ENCODE measurements around the gene LILRA2. TPM values are rescaled to one million over a fixed set of nuclear protein-coding genes. Genes with fewer than 3 reads are reported as not detected.

The LILRA2 gene
- total RNA-seq, 1 donor from 2014 or later, result not detected

DNA sequence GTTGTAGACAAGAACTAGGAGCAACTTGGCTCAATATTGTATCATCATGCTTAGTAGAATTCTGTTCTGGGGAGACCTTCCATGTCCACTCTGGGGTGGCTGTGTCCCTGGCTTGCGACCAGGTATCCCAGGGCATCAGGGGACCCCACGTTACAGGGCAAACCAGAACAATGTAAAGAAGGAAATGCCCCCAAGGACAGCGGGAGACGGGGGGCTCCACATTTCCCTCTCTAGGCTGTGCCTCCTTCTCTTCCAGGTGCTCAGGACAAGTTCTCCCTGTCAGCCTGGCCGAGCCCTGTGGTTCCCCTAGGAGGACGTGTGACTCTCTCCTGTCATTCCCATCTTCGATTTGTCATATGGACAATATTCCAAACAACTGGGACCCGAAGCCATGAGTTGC, 40.1 kb upstream of the LILRA2 start:
- TF ChIP-seq, protein P1, sequence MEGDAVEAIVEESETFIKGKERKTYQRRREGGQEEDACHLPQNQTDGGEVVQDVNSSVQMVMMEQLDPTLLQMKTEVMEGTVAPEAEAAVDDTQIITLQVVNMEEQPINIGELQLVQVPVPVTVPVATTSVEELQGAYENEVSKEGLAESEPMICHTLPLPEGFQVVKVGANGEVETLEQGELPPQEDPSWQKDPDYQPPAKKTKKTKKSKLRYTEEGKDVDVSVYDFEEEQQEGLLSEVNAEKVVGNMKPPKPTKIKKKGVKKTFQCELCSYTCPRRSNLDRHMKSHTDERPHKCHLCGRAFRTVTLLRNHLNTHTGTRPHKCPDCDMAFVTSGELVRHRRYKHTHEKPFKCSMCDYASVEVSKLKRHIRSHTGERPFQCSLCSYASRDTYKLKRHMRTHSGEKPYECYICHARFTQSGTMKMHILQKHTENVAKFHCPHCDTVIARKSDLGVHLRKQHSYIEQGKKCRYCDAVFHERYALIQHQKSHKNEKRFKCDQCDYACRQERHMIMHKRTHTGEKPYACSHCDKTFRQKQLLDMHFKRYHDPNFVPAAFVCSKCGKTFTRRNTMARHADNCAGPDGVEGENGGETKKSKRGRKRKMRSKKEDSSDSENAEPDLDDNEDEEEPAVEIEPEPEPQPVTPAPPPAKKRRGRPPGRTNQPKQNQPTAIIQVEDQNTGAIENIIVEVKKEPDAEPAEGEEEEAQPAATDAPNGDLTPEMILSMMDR (IDR thresholded peaks at IDR 0.05), result no peak
- intact Hi-C loops (cut with micrococcal nuclease), result no loop called here
- no peaks in the 10 kb centered on the region for H3K9me3 Mint-ChIP-seq
- no peak overlapping the region for H3K4me3 Mint-ChIP-seq
- peaks cover 4% of the 10 kb centered on the region for H3K27me3 Mint-ChIP-seq
- ChIA-PET CTCF (no interaction called here), POLR2A (no interaction called here)
- ATAC-seq (ENCODE audit: low read depth) (no peak), DNase-seq (no peak)
- H3K36me3 Mint-ChIP-seq (ENCODE audit: low read depth), result no peaks in the 10 kb centered on the region
- no peak overlapping the region for H3K27ac Mint-ChIP-seq
- peaks cover 18% of the 10 kb centered on the region for H3K4me1 Mint-ChIP-seq

DNA sequence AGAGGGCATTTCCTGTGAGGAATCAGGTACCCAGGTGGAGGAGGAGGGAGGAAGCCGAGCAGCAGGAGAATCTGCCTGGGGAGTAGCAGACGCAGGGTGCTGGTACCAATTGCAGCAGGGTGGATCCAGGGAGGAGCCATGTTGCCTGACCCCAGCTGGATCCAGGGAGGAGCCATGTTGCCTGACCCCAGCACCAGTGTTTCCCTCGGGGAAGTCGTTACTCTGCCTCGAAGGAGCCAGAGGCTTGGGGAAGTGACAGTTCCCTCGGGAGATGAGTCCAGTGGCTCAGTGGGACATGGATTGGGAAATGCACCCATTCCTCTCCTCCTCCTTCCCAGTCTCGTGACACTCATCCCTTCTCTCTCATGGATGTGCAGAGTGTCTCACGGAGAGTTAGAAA, 39.4 kb upstream of the LILRA2 start:
- CTCF ChIA-PET, result no interaction called here
- H3K27ac Mint-ChIP-seq, result no peak overlapping the region

DNA sequence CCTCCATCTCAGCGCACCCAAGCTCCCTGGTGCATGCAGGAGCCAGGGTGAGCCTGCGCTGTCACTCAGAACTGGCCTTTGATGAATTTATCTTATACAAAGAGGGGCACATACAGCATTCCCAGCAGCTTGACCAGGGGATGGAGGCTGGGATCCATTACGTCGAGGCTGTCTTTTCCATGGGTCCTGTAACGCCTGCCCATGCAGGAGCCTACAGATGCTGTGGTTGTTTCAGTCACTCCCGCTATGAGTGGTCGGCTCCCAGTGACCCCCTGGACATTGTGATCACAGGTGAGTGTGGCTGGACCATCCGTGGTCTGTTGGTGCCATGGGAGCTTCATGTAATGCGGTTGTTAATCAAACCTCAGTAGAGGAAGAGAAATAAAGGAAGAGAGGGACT, 38.0 kb upstream of the LILRA2 start:
- no peaks in the 10 kb centered on the region for H3K36me3 Mint-ChIP-seq (ENCODE audit: low read depth)
- no peak overlapping the region for H3K4me3 Mint-ChIP-seq
- no peak overlapping the region for H3K27ac Mint-ChIP-seq
- TF ChIP-seq, protein P1 (IDR thresholded peaks at IDR 0.05), result no peak
- peaks cover 18% of the 10 kb centered on the region for H3K4me1 Mint-ChIP-seq
- intact Hi-C loops (cut with micrococcal nuclease), result no loop called here
- no peaks in the 10 kb centered on the region for H3K9me3 Mint-ChIP-seq
- no peak for DNase-seq
- ChIA-PET CTCF (no interaction called here), POLR2A (no interaction called here)
- no peak for ATAC-seq (ENCODE audit: low read depth)
- H3K27me3 Mint-ChIP-seq, result peaks cover 4% of the 10 kb centered on the region

More for the DNA sequence above, 39.4 kb upstream of the LILRA2 start:
- H3K4me1 Mint-ChIP-seq, result peaks cover 18% of the 10 kb centered on the region
- POLR2A ChIA-PET, result no interaction called here
- peaks cover 4% of the 10 kb centered on the region for H3K27me3 Mint-ChIP-seq
- ATAC-seq (ENCODE audit: low read depth), result no peak
- intact Hi-C loops (cut with micrococcal nuclease), result no loop called here
- DNase-seq, result no peak
- no peaks in the 10 kb centered on the region for H3K9me3 Mint-ChIP-seq
- TF ChIP-seq, protein P1 (IDR thresholded peaks at IDR 0.05), result no peak
- no peak overlapping the region for H3K4me3 Mint-ChIP-seq
- H3K36me3 Mint-ChIP-seq (ENCODE audit: low read depth), result no peaks in the 10 kb centered on the region

DNA sequence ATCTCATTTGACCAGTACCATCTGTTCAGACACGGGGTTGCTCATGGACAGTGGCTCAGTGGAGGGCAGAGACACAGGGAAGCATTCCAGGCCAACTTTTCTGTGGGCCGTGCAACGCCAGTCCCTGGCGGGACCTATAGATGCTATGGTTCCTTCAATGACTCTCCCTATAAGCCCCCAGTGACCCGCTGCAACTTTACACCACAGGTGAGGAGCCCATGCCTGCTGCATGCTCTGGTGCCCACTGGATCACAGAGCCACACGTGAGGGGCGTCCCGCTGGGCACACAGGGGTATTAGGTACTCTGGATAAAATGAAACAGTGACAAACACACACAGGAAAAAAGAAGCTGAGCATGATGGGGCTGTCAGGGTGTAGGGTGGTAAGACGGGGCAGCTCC, 36.6 kb upstream of the LILRA2 start:
- ChIA-PET CTCF (no interaction called here), POLR2A (no interaction called here)
- no peaks in the 10 kb centered on the region for H3K9me3 Mint-ChIP-seq
- DNase-seq (no peak), ATAC-seq (ENCODE audit: low read depth) (no peak)
- intact Hi-C loops (cut with micrococcal nuclease), result no loop called here
- TF ChIP-seq, protein P1 (IDR thresholded peaks at IDR 0.05), result no peak
- H3K27ac Mint-ChIP-seq, result no peak overlapping the region
- H3K4me1 Mint-ChIP-seq, result peaks cover 14% of the 10 kb centered on the region
- H3K27me3 Mint-ChIP-seq, result peaks cover 4% of the 10 kb centered on the region
- no peaks in the 10 kb centered on the region for H3K36me3 Mint-ChIP-seq (ENCODE audit: low read depth)
- H3K4me3 Mint-ChIP-seq, result no peak overlapping the region

DNA sequence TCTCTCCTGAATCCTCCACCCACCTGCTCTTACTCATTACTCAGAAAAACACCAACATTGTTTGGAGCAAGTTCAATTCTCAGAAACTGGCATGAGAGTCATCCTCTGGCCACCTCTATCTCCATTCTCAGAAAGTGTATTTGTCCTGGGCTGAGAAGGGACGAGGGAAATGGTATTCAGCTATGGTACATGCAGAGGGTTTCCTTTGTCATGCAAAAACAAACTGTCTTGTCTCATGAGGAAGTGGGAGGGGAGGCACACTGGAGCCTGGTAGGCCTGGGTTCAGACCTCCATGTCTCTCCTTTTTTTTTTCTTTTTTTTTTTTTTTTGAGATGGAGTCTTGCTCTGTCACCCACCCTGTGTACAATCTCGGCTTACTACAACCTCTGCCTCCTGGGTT, 31.9 kb upstream of the LILRA2 start:
- POLR2A ChIA-PET, result no interaction called here
- peaks cover 2% of the 10 kb centered on the region for H3K27me3 Mint-ChIP-seq
- no peaks in the 10 kb centered on the region for H3K36me3 Mint-ChIP-seq (ENCODE audit: low read depth)
- intact Hi-C loops (cut with micrococcal nuclease), result no loop called here
- CTCF ChIA-PET, result no interaction called here
- ATAC-seq (ENCODE audit: low read depth) (no peak), DNase-seq (no peak)
- no peaks in the 10 kb centered on the region for H3K9me3 Mint-ChIP-seq
- no peaks in the 10 kb centered on the region for H3K4me1 Mint-ChIP-seq
- no peak overlapping the region for H3K4me3 Mint-ChIP-seq
- TF ChIP-seq, protein P1 (IDR thresholded peaks at IDR 0.05), result no peak
- no peak overlapping the region for H3K27ac Mint-ChIP-seq
